Stomach (tissue), 9 donors: ENCODE data around the gene KIZ. TPM values are rescaled to one million over a fixed set of nuclear protein-coding genes. Genes with fewer than 3 reads are reported as not detected.

Experiments
- DNase-seq, 2 donors: peaks; one replicate each; pipeline versions ENCODE4 v3.0.0 to v3.0.0-alpha.2; 2013 to 2019
- H3K27ac ChIP-seq, 5 donors: fragments of 200-600 bp in 4 of 5; sonication (generic) in 4 of 5; one replicate each; pipeline ENCODE4 v1.5.1; 2013 to 2019; ENCODE audit warnings: mild to moderate bottlenecking in 1 of 5, moderate library complexity in 1 of 5
- H3K27me3 ChIP-seq, 3 donors: fragments of 200-600 bp; sonication (generic); one replicate each; pipeline ENCODE4 v1.5.1; 2017 to 2019; ENCODE audit warnings: mixed run types in 1 of 3
- H3K36me3 ChIP-seq, 4 donors: fragments of 200-600 bp; sonication (generic); 1 replicate in 3 of 4; 2 replicates in 1 of 4; pipeline ENCODE4 v1.5.1; 2016 to 2019
- H3K4me1 ChIP-seq, 4 donors: fragments of 200-600 bp; sonication (generic); one replicate each; pipeline ENCODE4 v1.5.1; 2016 to 2019
- H3K4me3 ChIP-seq, 4 donors: fragments of 200-600 bp; sonication (generic) in 3 of 4; one replicate each; pipeline ENCODE4 v1.5.1; 2016 to 2019; ENCODE audit warnings: mild to moderate bottlenecking in 1 of 4
- H3K9me3 ChIP-seq, 4 donors: fragments of 200-600 bp; sonication (generic); one replicate each; pipeline ENCODE4 v1.5.1; 2016 to 2019
- CTCF ChIP-seq, 7 experiments: fragments of 450-650 bp in 4 of 7; fragments of 200-600 bp in 3 of 7; sonication (generic) in 3 of 7; IDR thresholded peaks; one replicate each; pipeline ENCODE4 v1.5.1; 2016 to 2019; ENCODE audit warnings: antibody characterized with exemption in 7 of 7, control low read depth in 2 of 7, mild to moderate bottlenecking in 1 of 7
- EP300 ChIP-seq: sonication (generic); formaldehyde crosslinking; IDR thresholded peaks from one replicate; pipeline ENCODE4 v1.6.1; 2017; ENCODE audit warnings: antibody characterized with exemption
- POLR2A ChIP-seq, 4 donors: fragments of 450-650 bp; IDR thresholded peaks; one replicate each; pipeline ENCODE4 v1.6.1; 2016; ENCODE audit warnings: antibody characterized with exemption in 4 of 4, control low read depth in 2 of 4, mild to moderate bottlenecking in 1 of 4, moderate library complexity in 1 of 4
- POLR2AphosphoS5 ChIP-seq, 3 donors: sonication (generic); formaldehyde crosslinking; IDR thresholded peaks; one replicate each; pipeline ENCODE4 v1.6.1; 2016; ENCODE audit warnings: antibody characterized with exemption in 3 of 3
- WGBS, 5 donors: extraction: QIAGEN DNeasy Blood & Tissue Kit in 3 of 5; methylation state at CpG; one replicate each; pipeline versions ENCODE4 v1.1.5 to v1.1.7; 2013 to 2018; 5-methylcytosine and 5-hydroxymethylcytosine counted together
- intact Hi-C: fragments of 100-400 bp; cut with DNase I; formaldehyde crosslinking; loops from one replicate; pipeline ENCODE4 v1.15.1; 2023; ENCODE audit warnings: low total_unique reads
- polyA plus RNA-seq, 3 donors: library from polyadenylated mRNA; stranded (reverse); fragments of 200-250 nt; gene quantifications; one replicate each; pipeline ENCODE4 v1.2.3, GENCODE V29; 2013
- total RNA-seq, 5 donors: library from RNA; depleted of rRNA; stranded (reverse); fragments of >200 nt; gene quantifications; one replicate each; pipeline versions ENCODE4 v1.1.0 to v1.2.3, GENCODE V29; 2014 to 2016
- donor health status: healthy with polysubstance abuse.
- donor health status: Bipolar disorder and iron deficiency.
- donor health status: healthy.

The KIZ gene
- total and polyA plus RNA-seq, 8 donors: 11.7 to 38.2 (median 15.1) TPM

GRCh38 chr20:21100578-21101452, 25.1 kb upstream of the KIZ start:
- Histone ChIP-seq H3K36me3 (no peaks in the 10 kb centered on the region), H3K27me3 (peaks cover 45 to 98% (median 87%) of the 10 kb centered on the region in 3 donors), H3K9me3 (peaks cover 0 to 5% (median 0%) of the 10 kb centered on the region in 4 donors), H3K27ac (peak overlapping the region in 1 of 5 donors; percentile 25), H3K4me1 (peaks cover 34 to 55% (median 51%) of the 10 kb centered on the region in 4 donors), H3K4me3 (peak overlapping the region; percentile 42 to 52 (median 49))
- intact Hi-C loops: no loop called here
- WGBS, 5 donors: 3 to 5% (median 5%) methylated on average over 51 to 64 of the region's 64 CpGs
- TF ChIP-seq EP300 (no peak), POLR2AphosphoS5 (IDR thresholded peaks at IDR 0.05) (no peak), POLR2A (IDR thresholded peaks at IDR 0.05) (no peak), CTCF (IDR thresholded peaks at IDR 0.05) (no peak)
- peak in 1 of 2 donors; percentile 30 for DNase-seq

- H3K4me1 ChIP-seq: peaks cover 36 to 61% (median 57%) of the 10 kb centered on the region in 4 donors
- 3 to 11% (median 5%) methylated on average over 26 to 35 of the region's 35 CpGs for WGBS, 5 donors
- peak in 1 of 2 donors; percentile 38 for DNase-seq
- no peaks in the 10 kb centered on the region for H3K36me3 ChIP-seq
- peak overlapping the region; percentile 42 to 52 (median 49) for H3K4me3 ChIP-seq
- TF ChIP-seq EP300 (no peak), POLR2AphosphoS5 (IDR thresholded peaks at IDR 0.05) (no peak), POLR2A (IDR thresholded peaks at IDR 0.05) (no peak), CTCF (IDR thresholded peaks at IDR 0.05) (no peak)
- intact Hi-C loops: no loop called here
- H3K27ac ChIP-seq: peak overlapping the region in 1 of 5 donors; percentile 40
- peaks cover 46 to 99% (median 92%) of the 10 kb centered on the region in 3 donors for H3K27me3 ChIP-seq
- H3K9me3 ChIP-seq: peaks cover 0 to 5% (median 0%) of the 10 kb centered on the region in 4 donors
Measured at GRCh38 chr20:21101453-21101931, 24.4 kb upstream of the KIZ start.

- intact Hi-C loops: no loop called here
- Histone ChIP-seq H3K4me1 (peaks cover 36 to 61% (median 57%) of the 10 kb centered on the region in 4 donors), H3K9me3 (peaks cover 0 to 5% (median 0%) of the 10 kb centered on the region in 4 donors), H3K36me3 (no peaks in the 10 kb centered on the region), H3K27ac (peak overlapping the region in 1 of 5 donors; percentile 40), H3K4me3 (peak overlapping the region; percentile 42 to 52 (median 49)), H3K27me3 (peaks cover 46 to 99% (median 91%) of the 10 kb centered on the region in 3 donors)
- 1 to 9% (median 7%) methylated on average over 12 to 35 of the region's 35 CpGs for WGBS, 5 donors
- peak in 1 of 2 donors; percentile 34 for DNase-seq
- TF ChIP-seq POLR2AphosphoS5 (IDR thresholded peaks at IDR 0.05) (no peak), POLR2A (IDR thresholded peaks at IDR 0.05) (no peak), EP300 (no peak), CTCF (IDR thresholded peaks at IDR 0.05) (no peak)
Measured at GRCh38 chr20:21101932-21102575, 23.8 kb upstream of the KIZ start.
